IMR-90 (cell line): Measurements from ENCODE around the gene C2orf68. TPM values are rescaled to one million over a fixed set of nuclear protein-coding genes. Genes with fewer than 3 reads are reported as not detected.

Source experiments
- ATAC-seq: fragments of 200-7000 bp; cut with Tn5 transposase; 2 replicates; pipeline ENCODE4 v1.9.1; 2020; ENCODE audit warnings: low read depth, mild to moderate bottlenecking, moderate library complexity
- BruUV-seq: library from RNA; stranded (reverse); fragments of 400-500 nt; replicated peaks from 2 replicates; lab custom pipeline; 2021; lab: Mats Ljungman, UMichigan
- CTCF ChIA-PET: fragments of 300-600 bp; formaldehyde crosslinking; extraction: SDS; loops from one replicate; lab custom pipeline; 2021; ENCODE audit warnings: antibody characterized with exemption; lab: Yijun Ruan, JAX
- POLR2A ChIA-PET: fragments of 300-600 bp; sonication (Branson Sonifier 250); formaldehyde crosslinking; loops from one replicate; lab custom pipeline; 2022; ENCODE audit warnings: antibody characterized with exemption; ENCODE audit not compliant: unreplicated experiment; lab: Charles Lee
- DNase-seq: peaks from one replicate; pipeline ENCODE4 v3.0.0; 2013
- H2AFZ ChIP-seq: replicated peaks from 2 replicates; pipeline ENCODE3; 2013; ENCODE audit warnings: low read length, mild to moderate bottlenecking; ENCODE audit not compliant: poor library complexity
- H2AK5ac ChIP-seq: 2 replicates; pipeline ENCODE4 v1.6.1; 2013; ENCODE audit warnings: low read depth, low read length, inconsistent platforms
- H2AK9ac ChIP-seq: replicated peaks from 2 replicates; pipeline ENCODE3; 2013; ENCODE audit warnings: mild to moderate bottlenecking, low read depth, low read length, moderate library complexity; ENCODE audit not compliant: poor library complexity
- H2BK120ac ChIP-seq: 2 replicates; pipeline ENCODE4 v1.6.1; 2013; ENCODE audit warnings: low read depth, low read length, inconsistent platforms
- H2BK15ac ChIP-seq: 3 replicates; pipeline ENCODE4 v1.6.1; 2013; ENCODE audit warnings: low read depth, low read length, inconsistent platforms
- H2BK20ac ChIP-seq: 2 replicates; pipeline ENCODE4 v1.6.1; 2013; ENCODE audit warnings: low read depth, mild to moderate bottlenecking, inconsistent platforms, low read length, moderate library complexity
- H2BK5ac ChIP-seq: 2 replicates; pipeline ENCODE4 v1.6.1; 2013; ENCODE audit warnings: mild to moderate bottlenecking, low read depth, low read length, inconsistent platforms; ENCODE audit not compliant: poor library complexity, severe bottlenecking
- H3K14ac ChIP-seq: replicated peaks from 2 replicates; pipeline ENCODE4 v1.6.1; 2013; ENCODE audit warnings: low read depth, low read length, inconsistent platforms
- H3K18ac ChIP-seq: 2 replicates; pipeline ENCODE4 v1.6.1; 2013; ENCODE audit warnings: low read depth, low read length, control low read depth
- H3K23ac ChIP-seq: 2 replicates; pipeline ENCODE4 v1.6.1; 2013; ENCODE audit warnings: low read depth, low read length, inconsistent platforms
- H3K27ac ChIP-seq: 2 replicates; pipeline ENCODE4 v1.5.1; 2013; ENCODE audit warnings: mild to moderate bottlenecking, control low read depth, low read length; ENCODE audit not compliant: insufficient read depth
- H3K27me3 ChIP-seq: 2 replicates; pipeline ENCODE4 v1.6.1; 2013; ENCODE audit warnings: low read length; ENCODE audit not compliant: control insufficient read depth, insufficient read depth
- H3K36me3 ChIP-seq: 2 replicates; pipeline ENCODE4 v1.6.1; 2013; ENCODE audit warnings: low read length, mixed read lengths; ENCODE audit not compliant: control insufficient read depth, insufficient read depth
- H3K4ac ChIP-seq: 2 replicates; pipeline ENCODE4 v1.6.1; 2013; ENCODE audit warnings: low read depth, low read length, inconsistent platforms
- H3K4me1 ChIP-seq: 2 replicates; pipeline ENCODE4 v1.6.1; 2013; ENCODE audit warnings: low read length, mixed read lengths; ENCODE audit not compliant: control insufficient read depth, insufficient read depth
- H3K4me2 ChIP-seq: 2 replicates; pipeline ENCODE4 v1.6.1; 2013; ENCODE audit warnings: low read depth, mild to moderate bottlenecking, control low read depth, low read length, moderate library complexity
- H3K4me3 ChIP-seq: 2 replicates; pipeline ENCODE4 v1.5.1; 2013; ENCODE audit warnings: low read depth, mild to moderate bottlenecking, control low read depth, low read length, moderate library complexity; ENCODE audit not compliant: insufficient read depth
- H3K56ac ChIP-seq: 2 replicates; pipeline ENCODE4 v1.6.1; 2013; ENCODE audit warnings: low read length, inconsistent platforms; ENCODE audit not compliant: insufficient read depth; ENCODE audit errors: extremely low read depth
- H3K79me1 ChIP-seq, 2 experiments: 2 replicates each; pipeline ENCODE4 v1.6.1; 2013; ENCODE audit warnings: low read length in 2 of 2, inconsistent platforms in 1 of 2, low read depth in 1 of 2
- H3K9ac ChIP-seq: 2 replicates; pipeline ENCODE4 v1.6.1; 2013; ENCODE audit warnings: low read depth, low read length, control low read depth
- H3K9me1 ChIP-seq: 2 replicates; pipeline ENCODE4 v1.6.1; 2013; ENCODE audit warnings: low read length, inconsistent platforms; ENCODE audit not compliant: insufficient read depth
- H3K9me3 ChIP-seq: 2 replicates; pipeline ENCODE4 v1.6.1; 2013; ENCODE audit warnings: low read length; ENCODE audit not compliant: control insufficient read depth, insufficient read depth
- H4K20me1 ChIP-seq: 2 replicates; pipeline ENCODE4 v1.6.1; 2013; ENCODE audit warnings: low read length, inconsistent platforms; ENCODE audit not compliant: insufficient read depth
- H4K5ac ChIP-seq: 2 replicates; pipeline ENCODE4 v1.6.1; 2013; ENCODE audit warnings: mild to moderate bottlenecking, low read depth, low read length, control low read depth
- H4K8ac ChIP-seq, 2 experiments: 2 replicates each; pipeline ENCODE4 v1.6.1; 2013; ENCODE audit warnings: low read depth in 2 of 2, low read length in 2 of 2, control low read depth in 1 of 2, inconsistent platforms in 1 of 2
- H4K91ac ChIP-seq: 2 replicates; pipeline ENCODE4 v1.6.1; 2013; ENCODE audit warnings: low read depth, low read length, inconsistent platforms; ENCODE audit not compliant: insufficient read depth
- NFE2L2 ChIP-seq: fragments of 150-350 bp; IDR thresholded peaks from 2 replicates; pipeline ENCODE4 v1.6.1; 2016; ENCODE audit warnings: low read depth, mild to moderate bottlenecking, low read length
- WGBS, 2 experiments: methylation state at CpG; one replicate each; pipeline versions ENCODE4 v1.1.5 to v1.1.7; 2013; ENCODE audit warnings: missing lambda C conversion rate in 2 of 2; ENCODE audit not compliant: insufficient read length in 1 of 2; ENCODE audit errors: extremely low coverage in 2 of 2; 5-methylcytosine and 5-hydroxymethylcytosine counted together
- dilution Hi-C: fragments of 300-500 bp; cut with HindIII; formaldehyde crosslinking; loops from one replicate; pipeline ENCODE4 v1.14.3; 2018; ENCODE audit warnings: low sequenced_read_pairs; ENCODE audit not compliant: unreplicated experiment
- in situ Hi-C: fragments of 300-500 bp; cut with MboI; formaldehyde crosslinking; loops from 3 replicates; pipeline ENCODE4 v1.14.3; 2019; ENCODE audit warnings: low sequenced_read_pairs, inconsistent platforms, mixed read lengths
- intact Hi-C: fragments of 100-400 bp; cut with micrococcal nuclease; formaldehyde crosslinking; loops from 2 replicates; pipeline ENCODE4 v1.10.0; 2022
- polyA plus RNA-seq, 3 experiments: library from polyadenylated mRNA; depleted of rRNA; stranded (reverse); fragments of >200 nt; gene quantifications; 2 replicates each; pipeline ENCODE4 v1.2.3, GENCODE V29; 2012; ENCODE audit warnings: low replicate concordance in 1 of 3
- total RNA-seq: library from RNA; depleted of rRNA; stranded (reverse); fragments of >200 nt; gene quantifications from 2 replicates; pipeline ENCODE4 v1.2.3, GENCODE V29; 2012

C2orf68 gene
- total and polyA plus RNA-seq, 2 of the 4 experiments (the other 2 are of a cell fraction), result 6.8 to 10.1 TPM

DNA sequence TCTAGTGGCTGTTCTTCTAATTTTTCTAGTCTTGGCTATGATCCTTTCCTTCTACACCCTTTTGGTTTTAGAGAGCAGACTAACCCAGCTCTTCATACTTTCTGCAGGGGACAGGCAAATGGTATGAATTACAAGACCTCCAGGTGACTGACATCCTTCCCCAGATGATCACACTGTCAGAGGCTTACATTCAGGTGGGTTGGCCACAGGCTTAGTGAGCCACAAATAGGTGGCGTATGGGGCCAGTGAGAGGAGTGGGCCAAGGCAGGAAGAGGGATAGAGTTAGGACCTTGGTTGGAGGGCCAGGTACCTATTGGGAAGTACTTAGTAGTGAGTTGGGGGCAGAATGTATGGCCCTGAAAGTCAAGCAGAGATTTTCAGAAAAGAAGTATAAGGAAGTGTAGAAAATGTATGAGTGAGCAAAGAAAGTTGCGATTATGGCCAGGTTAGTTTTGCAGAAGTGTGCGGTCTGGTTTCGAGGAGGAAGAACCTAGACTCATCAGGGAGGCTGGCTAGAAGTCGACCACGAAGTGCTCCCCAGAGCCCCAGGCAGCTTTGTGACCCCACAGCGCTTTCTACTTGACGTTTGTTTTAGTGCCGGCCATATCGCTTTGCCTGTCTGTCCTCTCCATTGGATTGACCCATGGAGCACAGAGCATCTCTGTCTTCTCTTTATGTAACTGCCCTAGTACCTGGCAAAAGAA lies 36.1 kb upstream of the C2orf68 start:
- Histone ChIP-seq H3K18ac (peak overlapping the region; percentile 20; the same call in 1 of the 2 replicates), H2BK120ac (peak overlapping the region; percentile 13; the same call in 1 of the 2 replicates), H2AFZ (no peak overlapping the region), H3K56ac (no peak overlapping the region), H2AK5ac (peak overlapping the region; percentile 40; the same call in 1 of the 2 replicates), H3K27me3 (no peaks in the 10 kb centered on the region), H3K4me3 (no peak overlapping the region), H4K91ac (peak overlapping the region; percentile 39), H2AK9ac (peak overlapping the region; percentile 5), H3K27ac (peak overlapping the region; percentile 53; the same call in 1 of the 2 replicates), H2BK15ac (peak overlapping the region; percentile 86; the same call in 2 of the 3 replicates), H3K79me1 (peaks cover 14 to 18% of the 10 kb centered on the region in 2 experiments), H4K8ac (peak overlapping the region; percentile 67 to 77; a peak in 2 of 4 replicates), H4K20me1 (peaks cover 14% of the 10 kb centered on the region), H2BK5ac (peak overlapping the region; percentile 96), H3K9me3 (no peaks in the 10 kb centered on the region), H4K5ac (no peak overlapping the region; the same call in 1 of the 2 replicates), H3K9ac (peak overlapping the region; percentile 20), H2BK20ac (peak overlapping the region; percentile 18; the same call in 1 of the 2 replicates), H3K36me3 (peaks cover 52% of the 10 kb centered on the region), H3K4me1 (peaks cover 24% of the 10 kb centered on the region), H3K14ac (0 out of 2 replicates have a peak overlapping the region, but pooled peaks have one; percentile 20), H3K9me1 (peaks cover 15% of the 10 kb centered on the region), H3K4ac (peak overlapping the region; percentile 77), H3K23ac (no peak overlapping the region), H3K4me2 (no peak overlapping the region)
- DNase-seq (no peak), ATAC-seq (no peak)
- in situ Hi-C loops, result loop anchor here (5.0 kb wide), 1 partner anchor 59 kb away; no protein-coding TSS in a partner anchor
- no TSS peak for BruUV-seq
- dilution Hi-C loops, result no loop called here
- 94% methylated on average over 5 of the region's 10 CpGs; no CpG with 5 or more reads in 1 of the 2 experiments for WGBS, 2 experiments
- intact Hi-C loops, result loop anchor here (1.0 kb wide), 2 partner anchors 59 to 166 kb away; no protein-coding TSS in a partner anchor
- no peak for TF ChIP-seq NFE2L2
- ChIA-PET POLR2A (no interaction called here), CTCF (interaction anchor here (1.1 to 3.9 kb wide), 4 partner anchors 11 to 61 kb away, joined by 5 to 31 read pairs (median 8); no protein-coding TSS in a partner anchor)
